NCI-H1694 (cell line): Measurements from ENCODE around the gene MBTPS1.

ENCODE experiments used
- DNase-seq: peaks from one replicate; lab custom pipeline; 2025; lab: John Stamatoyannopoulos, UW

The MBTPS1 gene

DNA sequence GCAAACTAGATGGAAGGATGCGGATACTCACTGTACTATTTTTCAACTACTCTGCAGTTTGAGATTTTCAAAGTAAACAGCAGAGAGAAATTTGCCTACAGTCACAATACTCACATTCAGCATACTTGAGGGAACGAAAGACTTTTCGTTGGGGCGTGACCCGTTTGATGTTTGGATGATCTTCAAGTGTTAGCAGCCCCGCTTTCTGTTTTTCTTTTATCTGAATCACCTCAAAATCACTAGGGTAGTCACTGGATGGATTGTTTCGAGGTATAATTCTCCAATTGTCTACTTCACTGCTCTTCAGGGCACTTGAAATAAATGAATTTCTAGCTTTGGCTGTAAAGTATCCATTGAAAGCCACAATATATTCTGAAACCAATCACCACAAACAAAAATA lies 17.8 kb downstream of the MBTPS1 start:
- DNase-seq: no peak

DNA sequence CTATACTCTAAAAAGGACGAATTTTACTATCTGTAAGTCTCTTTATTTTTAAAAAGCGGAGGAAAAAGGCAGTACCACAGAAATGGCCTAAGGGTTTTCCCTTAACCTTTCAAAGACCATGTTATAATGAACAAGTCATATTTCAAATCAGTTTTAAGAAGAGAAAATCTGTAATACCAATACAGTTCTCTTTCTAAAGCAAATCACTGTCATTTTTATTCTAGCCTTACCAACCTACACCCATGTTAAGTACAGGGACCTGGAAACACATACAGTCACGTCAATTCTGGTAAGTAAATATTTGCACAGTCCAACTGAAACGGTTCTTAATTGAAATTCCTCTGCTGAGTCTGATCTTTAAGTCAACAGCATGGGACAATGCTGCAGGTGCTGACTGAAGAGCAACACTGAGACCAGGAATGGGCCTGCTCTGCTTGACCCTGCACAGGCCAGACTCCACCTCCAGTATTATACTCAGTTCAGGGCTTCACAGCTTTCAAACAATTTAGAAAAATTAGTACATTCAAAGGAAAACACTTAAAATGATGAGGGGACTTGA lies 20.2 kb downstream of the MBTPS1 start:
- DNase-seq: no peak

DNA sequence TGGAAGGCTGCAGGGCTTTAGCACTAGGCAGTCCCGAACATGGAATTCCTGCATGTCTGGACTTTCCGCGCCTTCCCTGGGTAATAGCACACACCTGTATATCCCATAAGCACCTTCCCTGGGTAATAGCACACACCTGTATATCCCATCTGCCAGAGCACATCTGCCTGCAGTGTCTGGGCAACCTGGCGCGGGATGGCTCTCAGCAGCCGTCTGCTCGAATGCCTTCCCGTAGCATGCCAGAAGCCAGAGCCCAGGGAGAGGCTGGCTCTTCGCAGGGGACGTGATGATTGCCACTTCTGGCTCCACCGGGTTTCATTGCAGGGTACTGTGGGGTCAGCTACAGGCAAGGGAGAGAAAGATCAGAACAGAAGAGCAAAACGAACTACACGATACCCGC lies 21.3 kb downstream of the MBTPS1 start:
- DNase-seq: no peak

DNA sequence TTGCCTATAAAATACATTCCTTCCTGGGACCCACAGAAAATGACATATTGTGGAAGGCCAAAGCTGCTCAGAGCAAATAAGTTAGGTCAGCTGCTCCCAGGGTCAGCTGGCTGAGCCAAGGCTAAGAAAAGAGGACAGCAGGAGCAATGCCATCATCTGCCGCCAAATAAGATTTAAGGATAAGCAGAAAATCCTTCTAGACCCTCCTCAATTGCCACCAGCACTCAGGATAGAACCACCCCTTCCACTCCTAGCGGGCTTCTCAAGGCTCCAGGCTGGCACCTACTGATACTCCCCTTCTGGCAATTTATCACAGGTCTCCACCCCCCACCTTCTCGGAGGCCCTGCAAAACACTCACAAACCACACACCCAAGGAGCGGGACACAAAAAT lies 22.9 kb downstream of the MBTPS1 start:
- DNase-seq: no peak

DNA sequence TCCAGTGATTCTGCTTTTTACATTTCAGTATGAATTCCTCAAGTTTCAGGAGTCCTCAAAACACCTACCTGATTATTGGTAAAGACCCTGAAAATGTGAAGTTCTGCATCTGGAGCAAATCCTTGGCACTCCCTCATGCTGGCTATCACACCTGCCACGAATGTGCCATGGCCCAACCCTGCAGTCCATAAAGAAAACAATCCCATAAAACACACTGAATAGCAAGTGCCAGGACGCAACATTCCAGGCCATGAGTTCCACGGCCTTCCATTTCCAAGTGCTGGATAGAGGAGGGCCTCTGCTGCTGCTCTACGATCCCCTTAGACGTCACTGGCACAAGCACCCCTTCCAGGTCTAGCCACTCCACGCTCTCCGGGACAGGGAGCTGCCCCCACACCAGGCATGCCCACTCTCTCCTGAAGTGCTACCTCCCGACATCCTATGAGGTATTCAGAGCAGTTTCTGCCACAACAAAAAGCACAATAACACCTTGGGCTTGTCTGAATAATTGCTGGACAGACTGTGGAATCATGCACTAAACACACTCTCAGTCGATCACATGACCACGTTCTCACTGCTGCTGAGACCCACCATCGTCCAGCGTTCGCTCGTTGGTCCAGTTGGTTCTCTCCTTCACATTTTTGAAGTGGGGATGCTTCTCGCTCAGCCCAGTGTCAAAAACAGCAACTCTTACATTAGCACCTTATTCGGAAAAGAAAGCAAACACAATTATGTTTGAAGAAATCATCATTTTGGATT lies 23.4 kb downstream of the MBTPS1 start:
- no peak for DNase-seq

DNA sequence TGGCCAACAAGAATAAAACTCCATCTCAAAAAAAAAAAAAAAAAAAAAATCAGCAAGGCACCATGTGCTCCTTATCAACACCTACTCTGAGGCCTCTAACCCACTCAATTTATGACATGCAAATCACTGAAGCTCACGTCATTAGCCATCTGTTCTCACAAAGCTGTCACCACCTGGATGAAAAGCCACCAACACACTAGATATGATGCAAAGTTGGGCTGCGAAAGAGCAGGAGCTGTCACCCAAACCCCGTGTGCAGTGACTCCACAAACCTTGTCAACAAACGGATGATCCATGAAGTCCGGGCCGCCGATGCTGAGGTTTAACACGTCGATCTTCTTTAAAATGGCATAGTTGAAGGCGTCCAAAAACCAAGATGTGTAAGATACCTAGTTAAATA lies 25.3 kb downstream of the MBTPS1 start:
- DNase-seq: peak; percentile 51

DNA sequence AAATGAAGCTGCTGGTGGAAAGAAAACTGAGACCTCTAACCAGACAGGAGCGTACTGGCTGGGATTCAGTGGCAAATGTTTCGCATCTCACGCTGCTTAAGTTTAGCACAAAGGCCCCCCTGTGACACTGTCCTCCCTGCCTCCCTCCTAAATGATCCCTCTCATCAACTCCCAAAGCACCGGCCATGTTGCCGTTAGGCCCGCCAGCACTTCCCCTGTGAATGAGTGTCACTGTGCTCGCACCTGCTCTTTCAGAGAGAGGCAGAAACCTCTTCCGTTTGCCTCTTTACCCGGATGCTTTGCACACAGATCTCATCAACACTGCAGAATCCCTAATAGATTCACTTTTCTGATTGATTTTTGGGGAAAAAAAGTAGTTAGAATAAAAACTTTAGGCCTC lies 26.5 kb downstream of the MBTPS1 start:
- no peak for DNase-seq

DNA sequence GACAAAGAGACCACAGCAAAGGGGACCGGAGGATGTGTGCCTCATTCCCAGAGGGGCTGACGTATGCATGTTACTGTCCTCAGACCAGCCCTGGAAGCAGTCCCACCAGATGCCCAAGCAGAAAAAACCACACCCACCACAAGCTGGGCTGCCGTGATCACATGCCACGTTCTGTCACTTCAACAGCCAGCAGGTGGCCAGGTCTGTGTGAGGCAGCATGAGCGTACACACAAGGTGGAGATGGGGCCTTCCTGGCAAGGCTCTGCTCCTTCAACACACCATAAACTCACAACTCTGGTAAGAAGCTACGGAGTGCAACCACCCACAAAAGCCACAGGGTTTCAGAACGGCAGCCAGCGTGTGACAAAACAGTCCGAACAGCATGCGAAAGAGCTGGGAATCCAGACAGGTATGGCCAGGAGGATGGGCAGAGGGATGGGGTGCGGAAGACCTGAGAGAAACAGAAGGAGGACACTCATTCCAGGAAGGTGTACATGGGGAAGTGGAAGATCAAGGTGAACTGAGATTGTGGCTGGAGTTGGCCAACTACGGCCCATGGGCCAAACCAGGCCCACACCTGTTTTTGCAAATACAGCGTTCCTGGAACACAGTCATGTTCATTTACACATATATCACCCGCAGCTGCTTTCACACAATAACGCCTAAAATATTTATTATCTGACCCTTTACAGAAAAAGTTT lies 27.9 kb downstream of the MBTPS1 start:
- peak; percentile 70 for DNase-seq

DNA sequence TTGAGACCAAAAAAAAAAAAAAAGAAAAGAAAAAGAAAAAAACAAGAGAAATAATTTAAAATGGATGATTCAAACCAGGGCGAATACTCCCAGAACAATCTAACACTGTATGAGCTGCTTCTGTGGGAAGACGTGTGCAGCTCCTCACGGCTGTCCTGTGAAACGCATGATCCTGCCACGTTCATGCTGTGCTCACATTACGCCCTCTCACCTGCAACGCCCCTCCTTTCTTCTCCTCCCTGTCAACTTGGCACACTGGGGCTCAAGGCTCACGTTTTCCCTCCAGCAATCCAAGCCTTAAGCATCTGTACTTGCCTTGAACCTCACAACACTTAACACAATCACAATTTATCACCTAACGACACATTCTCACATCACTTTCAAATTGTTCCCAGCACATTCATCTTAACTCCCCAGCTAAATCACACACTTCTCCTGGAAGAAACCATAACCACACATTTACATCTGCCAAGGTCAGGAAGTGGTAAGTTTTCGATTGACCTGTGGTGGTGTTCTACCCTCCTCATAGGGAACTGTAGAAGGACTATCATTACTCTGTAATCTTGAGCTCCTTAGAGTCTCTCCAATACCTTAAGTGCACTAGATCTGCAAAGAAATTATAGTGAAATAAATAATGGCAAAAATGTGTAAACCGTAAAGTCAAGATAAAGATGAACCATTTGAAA lies 29.1 kb downstream of the MBTPS1 start:
- DNase-seq: no peak

DNA sequence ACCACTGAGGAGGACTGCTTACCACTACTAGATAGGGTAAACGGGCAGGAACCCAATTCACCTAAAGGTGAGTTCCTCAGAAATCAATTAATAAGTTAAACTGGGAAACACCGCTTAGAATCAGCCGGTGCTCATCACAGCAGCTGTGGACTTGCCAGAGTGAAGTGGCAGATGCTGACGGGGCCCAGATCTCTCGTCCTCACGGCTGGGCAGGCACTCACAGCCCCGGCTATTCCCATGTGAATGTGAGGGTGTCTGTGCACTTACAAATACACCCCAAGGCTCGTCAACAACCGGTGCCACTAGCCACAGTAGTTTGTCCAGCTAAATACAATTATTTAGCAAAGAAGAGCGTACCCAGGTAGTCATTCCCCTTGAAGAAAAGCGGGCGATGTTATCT lies 29.7 kb downstream of the MBTPS1 start:
- DNase-seq: no peak

DNA sequence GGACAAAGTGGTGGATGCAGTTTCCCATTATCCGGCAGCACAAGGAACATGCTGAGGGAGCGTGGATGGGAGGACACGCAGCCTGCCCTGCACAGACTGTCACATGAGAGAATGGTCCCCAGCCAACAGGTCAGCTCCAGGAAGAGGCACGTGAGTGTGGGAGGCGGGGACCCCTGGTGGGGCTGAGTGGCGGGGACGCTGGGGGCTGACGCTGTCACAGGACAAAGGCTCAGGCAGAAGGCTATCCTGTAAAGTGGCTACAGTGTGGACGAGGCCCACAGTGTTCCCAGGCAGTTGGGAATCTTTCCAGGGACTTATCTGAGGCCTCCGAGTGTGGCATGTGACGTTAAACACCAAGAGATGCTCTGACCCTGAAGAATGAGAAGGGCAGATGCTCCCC lies 30.4 kb downstream of the MBTPS1 start:
- DNase-seq: no peak

DNA sequence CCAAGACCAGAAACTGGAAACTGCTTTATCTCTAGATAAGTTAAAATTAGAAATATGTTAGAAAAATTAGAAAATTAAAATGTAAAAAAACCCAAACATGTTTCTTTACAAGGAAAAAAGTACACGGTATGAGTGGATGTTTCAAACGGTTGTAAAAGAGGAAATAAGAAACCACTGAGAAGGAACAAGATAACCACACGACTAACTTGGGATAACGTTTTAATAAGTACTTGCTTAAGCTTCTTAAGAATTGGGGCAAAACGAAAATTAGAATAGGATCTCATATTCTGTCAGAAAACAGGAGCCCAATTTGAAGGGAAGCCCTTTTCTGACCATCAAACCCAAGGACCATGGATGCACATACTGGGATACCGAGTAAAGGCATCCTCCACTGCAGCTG lies 31.0 kb downstream of the MBTPS1 start:
- DNase-seq: no peak

DNA sequence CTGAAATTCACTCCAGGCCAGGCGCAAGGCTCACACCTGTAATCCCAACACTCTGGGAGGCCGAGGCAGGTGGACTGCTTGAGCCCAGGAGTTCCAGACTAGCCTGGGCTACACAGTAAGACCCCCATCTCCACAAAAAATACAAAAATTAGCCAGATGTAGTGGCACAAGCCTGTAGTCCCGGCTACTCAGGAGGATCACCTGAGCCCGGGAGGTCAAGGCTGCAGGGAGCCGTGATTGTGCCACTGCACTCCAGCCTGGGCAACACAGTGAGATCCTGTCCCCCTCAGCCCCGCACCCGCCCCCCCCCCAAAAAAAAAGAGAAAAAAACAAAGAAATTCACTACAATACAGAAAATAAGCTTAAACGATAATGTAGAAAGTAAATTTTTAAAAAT lies 31.5 kb downstream of the MBTPS1 start:
- DNase-seq: no peak

DNA sequence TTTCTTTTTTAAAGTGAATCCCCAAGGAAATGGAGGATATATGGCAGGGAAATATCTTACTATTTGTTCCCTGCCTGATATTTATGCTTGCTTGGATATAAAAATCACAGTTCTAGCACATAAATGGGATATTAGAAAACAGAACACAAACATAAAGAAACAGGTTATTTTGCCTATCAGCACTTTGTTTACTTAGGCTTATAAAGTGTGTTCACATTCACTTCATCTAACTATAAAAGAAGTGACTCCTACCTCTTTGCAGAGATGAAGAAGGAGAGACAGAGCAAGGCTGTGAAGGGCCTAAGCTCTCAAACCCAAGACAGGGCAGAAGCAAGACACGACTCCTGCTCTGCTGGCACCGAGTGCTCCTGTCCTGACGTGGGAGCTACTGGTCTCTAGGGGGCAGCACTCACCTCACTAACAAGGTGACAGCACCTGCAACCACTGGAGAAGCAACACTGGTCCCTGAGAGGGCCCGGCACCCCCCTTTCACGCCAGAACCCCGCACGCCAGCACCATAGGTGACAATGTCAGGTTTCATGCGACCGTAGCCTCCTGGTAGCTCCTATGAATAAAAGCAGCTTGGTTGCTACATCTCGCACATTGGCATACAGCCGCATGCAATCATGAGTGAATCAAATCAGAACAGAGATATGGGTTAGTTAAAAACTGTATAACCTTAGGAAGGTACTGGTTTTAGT lies 32.0 kb downstream of the MBTPS1 start:
- peak; percentile 23 for DNase-seq

DNA sequence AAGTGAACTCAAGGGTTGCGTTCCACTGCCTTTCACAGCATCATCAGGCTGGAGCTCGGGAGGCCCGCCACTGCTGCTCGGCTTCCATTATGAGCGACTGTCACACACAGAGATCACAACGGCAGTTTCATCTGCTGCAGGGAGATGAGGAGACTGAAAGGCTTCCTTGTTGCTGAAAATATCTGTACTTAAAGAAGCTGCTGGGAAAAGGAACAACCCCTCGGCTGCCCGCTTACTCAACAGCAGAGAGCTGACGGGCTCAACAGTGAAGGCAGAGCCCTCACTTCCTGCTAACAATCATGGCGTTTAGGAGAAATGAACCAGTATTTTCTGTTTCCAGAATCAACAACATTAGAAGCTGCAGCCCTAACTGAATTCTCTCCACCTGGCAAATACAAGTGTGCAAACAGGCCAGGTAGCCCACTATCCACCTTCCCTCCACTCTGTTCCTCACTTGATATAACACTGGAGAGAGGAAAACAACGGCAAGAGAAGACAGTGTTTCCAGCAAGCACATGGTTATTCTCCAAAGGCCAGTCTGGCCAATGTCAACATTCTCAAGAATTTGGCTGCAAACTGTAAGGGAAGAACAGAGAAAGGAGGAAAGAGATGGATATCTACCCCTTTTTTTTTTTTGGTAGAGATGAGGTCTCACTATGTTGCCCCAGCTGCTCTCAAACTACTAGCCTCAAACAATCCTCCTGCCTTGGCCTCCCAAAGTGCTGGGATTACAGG lies 33.7 kb downstream of the MBTPS1 start:
- DNase-seq: no peak

DNA sequence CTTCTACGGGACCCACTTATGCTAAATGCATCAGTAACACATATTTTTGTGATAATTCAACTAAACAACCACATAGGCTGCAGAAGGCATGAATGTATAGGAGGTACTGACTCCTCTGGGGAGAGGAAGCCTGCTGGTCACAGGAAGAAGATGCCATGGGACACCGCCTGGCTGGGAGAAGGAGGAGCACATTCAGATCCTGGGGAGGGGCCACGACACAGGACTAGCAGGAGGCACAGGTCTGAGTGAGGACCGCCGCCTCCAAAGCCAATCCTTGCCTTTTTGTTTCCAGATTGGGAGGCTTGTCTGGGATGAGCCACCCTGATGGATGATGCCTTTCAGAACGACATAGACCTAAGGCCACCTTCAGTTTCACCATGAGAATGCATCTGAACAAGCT lies 34.6 kb downstream of the MBTPS1 start:
- no peak for DNase-seq

DNA sequence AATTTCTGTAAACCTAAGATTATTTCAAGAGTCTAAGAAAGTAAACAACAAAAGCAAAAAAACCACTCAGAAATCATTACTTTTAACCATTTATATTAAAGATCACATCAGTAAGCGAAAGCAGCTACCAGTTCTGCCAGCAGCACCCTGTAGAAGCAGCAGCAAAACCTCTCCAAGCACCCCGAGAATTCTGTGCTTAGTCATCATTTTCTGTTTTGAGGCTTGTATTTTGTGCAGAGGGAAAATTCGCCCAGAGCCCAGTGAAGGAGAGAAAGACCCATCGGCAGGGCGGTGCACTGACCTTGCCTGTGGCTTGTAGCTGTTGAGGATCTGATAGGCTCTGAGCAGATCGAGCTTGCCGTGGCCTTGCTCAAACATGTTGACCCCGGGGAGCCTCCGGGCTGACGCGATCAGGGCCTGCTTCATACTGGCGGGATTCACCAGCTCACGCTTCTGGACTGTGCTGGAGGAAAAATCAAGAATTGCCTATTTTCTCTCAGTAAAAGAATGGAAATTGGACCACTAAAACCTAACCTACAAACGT lies 35.2 kb downstream of the MBTPS1 start:
- no peak for DNase-seq

DNA sequence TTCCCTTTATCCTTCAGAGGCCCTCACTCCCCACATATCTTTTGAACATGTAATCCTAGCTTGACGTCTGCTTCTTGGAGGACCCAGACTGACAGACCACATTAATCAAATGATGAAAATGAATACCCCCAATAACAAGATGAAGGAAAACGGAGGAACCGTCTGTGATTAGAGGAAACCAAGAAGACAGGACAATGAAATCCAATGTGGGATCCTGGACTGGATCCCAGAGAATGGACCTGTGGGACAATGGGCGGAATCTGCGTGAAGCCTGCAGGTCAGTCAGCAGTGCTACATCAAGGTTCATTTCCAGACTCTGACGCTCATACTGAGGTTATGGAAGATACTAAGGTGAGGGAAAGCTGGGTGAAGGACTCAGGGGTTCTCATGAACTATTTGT lies 35.9 kb downstream of the MBTPS1 start:
- DNase-seq: no peak

DNA sequence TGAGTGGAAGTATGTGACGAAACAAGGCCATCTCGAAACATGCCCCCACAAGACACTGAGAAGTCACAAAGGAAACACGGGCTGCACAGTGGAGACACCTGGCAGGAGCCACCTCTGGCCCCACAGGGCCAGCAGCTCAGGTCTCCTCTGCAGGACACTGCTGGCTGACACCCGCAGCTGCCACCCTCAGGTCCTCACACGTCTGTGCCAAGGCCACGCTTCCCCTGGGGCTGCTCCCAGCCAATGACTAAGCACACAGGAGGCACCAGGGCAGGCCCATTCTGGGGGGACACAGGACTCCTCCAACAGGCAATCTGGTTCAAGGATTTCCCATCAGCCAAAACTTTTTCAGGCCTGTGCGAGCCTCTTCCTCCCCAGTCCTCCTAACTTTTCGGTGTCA lies 36.4 kb downstream of the MBTPS1 start:
- DNase-seq: no peak

DNA sequence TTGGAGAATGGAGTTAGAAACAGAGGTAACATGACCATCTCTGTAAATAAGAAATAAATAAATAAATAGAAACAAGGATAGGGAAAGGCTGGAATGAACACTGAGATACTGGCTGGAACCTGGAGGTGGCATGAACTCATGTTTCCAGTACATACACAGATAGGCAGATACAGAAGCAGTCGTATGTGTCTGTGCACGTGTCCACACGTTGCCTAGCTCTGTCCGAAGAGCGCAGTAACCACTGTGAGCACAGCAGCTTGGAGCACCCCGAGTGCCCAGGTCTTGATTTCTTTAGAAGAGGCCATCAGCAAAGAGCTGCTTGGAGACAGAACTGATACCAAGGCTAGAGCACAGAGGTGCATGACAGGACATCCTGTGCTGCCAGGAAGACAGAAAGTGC lies 37.1 kb downstream of the MBTPS1 start:
- no peak for DNase-seq

DNA sequence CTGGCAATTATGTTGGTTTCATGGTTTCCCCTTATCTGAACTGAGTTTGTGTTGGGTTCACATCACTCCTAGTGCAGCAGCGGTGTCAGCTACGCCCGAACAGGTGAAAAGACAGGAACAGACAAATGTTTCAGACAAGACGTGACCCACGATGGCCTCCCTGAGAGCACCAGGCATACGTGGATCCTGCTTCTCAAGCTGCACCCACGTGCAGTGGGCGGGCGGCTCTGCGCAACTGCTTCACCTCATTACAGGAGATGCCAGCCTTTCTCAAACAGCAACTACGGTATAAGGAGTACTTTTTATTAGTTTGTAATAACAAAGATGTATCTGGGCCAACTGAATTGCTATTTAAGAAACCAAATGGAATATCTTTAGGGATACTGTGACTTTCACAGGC lies 41.4 kb downstream of the MBTPS1 start:
- DNase-seq: no peak
